Measurements from ENCODE around the gene NPC1L1.

NPC1L1 gene

DNA sequence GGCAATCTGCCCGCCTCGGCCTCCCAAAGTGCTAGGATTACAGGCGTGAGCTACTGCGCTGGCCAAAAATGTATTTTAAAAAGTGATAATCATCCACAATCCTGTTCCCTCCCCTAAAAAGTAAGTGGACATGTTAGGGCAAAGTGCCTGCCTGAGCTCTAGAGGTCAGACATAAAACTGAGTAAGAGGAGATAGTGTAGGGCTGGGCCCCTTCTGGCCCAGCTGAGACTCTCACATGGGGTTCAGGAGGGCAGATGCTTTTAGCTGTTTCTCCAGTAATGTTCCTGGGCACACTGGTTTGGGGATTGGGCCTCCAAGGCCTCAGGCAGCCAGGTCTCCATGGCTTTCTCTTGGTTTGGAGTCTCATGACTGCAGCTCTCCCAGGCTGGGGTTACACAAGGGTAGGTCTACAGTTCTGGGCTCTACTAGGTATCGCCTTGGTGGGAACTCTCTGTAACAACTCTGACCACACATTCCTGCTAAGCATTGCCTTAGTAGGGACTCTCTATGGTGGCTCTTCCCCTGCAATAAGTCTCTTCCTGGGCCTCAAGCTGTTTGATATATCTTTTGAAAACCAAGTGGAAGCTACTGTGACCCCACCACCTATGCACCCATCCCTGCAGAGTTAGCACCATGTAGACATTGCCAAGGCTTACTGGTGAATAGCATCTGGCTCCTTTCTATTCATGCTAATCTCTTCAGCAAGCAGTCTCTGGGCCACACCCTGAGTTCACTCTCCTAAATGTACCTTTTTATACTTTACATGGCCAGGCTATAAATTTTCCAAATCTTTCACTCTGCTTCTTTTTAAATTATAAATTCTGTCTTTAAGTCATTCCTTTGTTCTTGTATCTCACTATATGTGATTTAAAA, 43.7 kb downstream of the NPC1L1 start:
- no peak for DNase-seq

DNA sequence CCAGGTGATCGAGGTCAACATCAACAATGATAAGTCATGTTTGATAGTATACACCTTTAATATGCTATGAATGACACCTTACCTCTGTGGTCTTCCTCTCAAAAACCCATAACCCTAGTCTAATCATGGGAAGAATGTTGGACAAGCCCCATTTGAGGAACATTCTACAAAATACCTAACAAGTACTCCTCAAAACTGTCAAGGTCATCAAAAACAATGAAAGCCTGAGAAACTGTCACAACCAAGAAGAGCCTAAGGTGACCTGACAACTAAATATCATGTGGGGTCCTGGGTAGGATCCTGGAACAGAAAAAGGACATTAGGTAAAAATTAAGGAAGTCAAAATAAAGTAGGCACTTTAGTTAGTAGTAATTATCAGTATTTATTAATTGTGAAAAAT, 44.7 kb downstream of the NPC1L1 start:
- DNase-seq = no peak

DNA sequence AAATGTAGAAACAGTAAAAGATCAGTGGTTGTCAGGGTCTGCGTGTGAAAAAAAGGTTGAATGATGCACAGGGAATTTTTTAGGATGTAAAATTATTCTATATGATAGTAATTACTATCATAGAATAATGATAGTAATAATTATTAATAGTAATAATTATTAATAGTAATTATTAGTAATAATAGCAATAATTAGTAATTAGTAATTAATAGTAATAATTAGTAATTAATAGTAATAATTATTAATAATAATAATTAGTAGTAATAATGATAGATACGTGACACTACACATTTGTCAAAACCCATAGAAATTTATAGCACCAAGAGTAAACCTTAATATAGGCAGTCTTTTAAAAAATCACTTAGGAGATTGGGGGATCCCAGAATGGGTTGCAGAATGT, 46.2 kb downstream of the NPC1L1 start:
- DNase-seq = no peak

DNA sequence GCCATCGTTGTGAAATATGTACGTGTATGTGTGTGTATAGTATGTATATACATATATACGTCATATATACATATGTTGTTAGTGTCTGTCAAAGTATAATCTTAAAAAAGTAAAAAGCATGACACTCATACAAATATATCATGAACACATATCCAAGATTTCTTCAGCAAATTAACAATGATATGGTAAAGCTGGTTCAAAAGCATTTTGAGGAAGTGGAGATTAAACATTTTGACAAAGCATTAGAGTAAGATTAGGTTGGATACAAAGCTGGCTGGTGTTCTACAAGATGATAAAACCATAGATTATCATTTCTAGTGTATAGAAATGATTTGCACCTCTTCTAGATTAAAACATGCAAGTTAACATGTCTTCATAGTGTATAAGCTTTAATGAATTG, 49.9 kb downstream of the NPC1L1 start:
- DNase-seq = no peak

DNA sequence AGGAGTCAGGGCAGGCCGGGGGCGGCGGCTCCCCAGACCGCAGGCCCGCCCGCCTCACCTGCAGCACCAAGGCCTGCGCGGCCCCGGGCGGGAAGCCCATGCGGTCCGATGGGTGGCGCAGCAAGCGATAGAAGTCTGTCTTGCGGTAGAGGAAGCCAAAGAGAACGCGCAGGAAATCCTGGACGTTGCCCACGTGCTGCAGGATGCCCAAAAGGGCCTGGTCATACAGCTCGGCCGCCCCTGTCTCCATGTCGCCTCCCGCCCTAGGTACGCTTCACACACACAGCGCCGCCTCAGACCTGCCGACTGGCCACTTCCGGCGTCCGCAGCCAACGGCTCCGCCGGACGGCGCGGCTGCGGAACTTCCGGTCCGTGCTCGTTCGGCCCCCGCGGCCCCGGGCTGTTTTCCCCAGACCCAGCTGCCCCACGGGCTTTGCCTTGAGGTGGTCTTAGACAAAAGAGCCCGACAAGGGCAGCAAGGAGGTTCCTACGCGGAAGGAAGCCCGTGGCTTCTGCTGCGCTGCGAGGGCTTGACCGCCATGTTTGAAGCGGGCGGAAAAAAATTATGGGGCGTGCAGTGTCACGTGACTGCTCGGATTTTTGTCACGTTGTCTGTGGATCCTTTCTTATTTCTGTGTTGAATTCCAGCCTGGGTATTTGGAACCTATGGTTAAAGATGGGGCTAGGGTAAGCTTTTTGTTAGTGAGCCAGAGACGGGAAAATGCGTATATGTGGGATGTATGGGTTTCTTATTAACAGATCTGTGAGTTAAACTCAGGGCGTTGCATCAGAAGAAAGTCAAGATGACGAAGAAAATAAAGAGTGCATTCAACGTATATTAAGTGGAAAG, 50.6 kb downstream of the NPC1L1 start, which contains the start of gene NUDCD3:
NUDCD3 (minus strand) TSS at position 308 of the 850 bp plus-strand sequence; CDS start at position 250, 58 bp downstream.
- DNase-seq = peak; percentile 83

DNA sequence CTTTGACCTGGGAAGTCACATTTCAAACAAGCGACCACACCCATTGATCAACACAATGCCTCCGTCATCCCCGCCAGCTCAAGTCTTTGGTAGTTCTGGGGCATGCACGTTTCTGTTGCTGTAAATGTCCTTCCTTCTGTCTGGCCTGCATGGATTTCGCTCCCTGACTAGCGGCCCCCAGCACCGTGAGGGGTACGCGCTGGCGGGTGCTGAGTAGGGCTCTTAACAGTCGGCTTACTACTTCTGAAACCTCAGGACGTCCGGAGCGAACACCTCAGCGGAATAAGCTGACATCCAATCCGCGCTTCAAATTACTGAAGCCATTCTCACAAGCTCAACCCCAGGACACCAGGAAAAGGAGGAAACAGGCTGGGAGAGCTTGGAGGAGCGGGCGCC, 51.2 kb downstream of the NPC1L1 start:
- no peak for DNase-seq

DNA sequence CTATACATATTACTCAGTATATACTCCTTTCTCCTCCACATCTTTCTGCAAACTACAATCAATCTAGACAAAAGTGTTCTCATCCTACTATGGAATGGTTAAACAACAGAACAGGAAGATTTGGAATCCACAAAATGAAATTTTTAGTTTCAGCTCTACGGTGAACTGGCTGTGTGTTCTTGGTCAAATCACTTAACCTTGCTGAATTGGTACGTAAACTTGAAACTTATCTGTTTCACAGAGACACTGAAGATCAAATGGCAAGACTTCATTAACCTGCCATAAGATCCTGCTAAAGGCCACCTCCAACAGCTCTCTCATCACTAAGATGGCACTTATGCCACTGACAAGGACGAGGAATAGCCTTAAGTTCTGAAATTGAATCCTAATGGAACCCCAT, 52.2 kb downstream of the NPC1L1 start:
- DNase-seq = no peak

DNA sequence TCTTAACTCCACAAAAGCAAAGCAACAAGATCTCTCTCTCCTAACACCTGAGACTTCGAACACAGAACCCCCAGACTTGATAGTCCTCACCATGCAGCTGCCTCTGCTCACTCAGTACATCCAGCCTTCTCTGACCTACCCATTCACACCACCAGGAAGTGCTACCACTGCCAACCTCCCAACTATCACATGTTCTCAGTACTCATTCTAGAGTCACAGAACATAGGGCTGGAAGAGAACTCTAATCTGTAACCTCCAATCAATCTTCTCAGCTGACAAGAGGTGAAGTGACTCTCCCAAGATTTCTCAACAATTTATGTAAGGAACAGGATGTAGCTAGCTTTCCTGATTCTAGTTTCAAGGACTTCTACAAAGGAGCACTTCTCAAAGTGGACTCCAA, 54.4 kb downstream of the NPC1L1 start:
- DNase-seq = no peak

DNA sequence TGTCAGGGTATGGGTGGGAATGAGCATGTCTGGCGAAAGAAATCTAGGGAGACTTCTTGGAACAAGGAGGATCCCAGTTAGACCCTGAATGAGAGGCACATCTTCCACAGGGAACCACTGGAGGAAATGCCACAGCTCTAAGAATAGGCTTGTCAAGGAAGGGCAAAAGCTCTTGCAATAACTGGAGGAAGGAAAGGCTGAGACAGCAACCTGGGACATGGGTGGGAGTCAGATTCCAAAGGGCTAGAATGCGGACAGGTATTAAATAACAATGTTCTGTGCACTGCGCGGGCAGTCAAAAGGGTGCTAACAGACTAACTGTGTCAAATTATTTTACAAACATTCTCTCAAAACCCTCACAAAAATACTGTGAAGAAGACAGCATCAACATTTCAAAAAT, 55.1 kb downstream of the NPC1L1 start:
- no peak for DNase-seq

DNA sequence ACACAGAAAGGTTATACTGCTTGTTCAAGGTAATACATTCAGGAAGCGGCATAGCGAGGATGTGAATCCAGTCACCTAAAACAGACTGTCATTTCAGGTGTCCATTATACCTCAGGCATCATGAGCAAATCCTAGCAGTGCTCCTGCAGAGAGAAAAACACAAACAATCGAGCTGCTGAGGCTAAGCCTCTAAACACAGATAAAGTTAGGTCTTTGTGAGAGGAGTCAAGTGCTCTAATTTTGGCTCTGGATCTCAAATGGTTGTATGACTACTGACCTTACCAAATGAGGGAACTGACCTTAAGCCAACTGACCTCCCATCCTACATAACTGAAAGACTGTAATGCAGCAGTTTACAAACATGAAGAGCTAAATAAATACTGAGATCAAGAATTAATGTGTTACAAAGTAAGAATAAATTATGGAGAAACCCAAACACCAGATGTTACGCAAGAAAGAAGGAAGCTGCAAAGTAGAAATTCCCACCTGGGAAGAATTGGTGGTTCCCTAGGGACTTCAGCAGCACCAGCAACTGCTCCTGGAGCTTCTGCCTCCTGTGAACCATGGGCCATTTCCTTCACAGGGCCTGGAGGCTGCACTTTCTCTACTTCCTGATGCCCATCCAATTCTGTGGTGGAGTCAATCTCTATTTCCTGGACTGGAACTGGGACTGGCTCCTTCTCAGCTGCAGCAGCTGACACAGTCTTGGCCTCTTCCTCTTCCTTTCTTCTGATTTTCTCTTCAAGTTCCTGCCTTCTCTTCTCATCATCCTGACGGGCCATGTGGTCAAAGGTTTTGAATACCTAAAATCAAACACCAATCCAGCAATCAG, 56.4 kb downstream of the NPC1L1 start:
- DNase-seq = no peak

DNA sequence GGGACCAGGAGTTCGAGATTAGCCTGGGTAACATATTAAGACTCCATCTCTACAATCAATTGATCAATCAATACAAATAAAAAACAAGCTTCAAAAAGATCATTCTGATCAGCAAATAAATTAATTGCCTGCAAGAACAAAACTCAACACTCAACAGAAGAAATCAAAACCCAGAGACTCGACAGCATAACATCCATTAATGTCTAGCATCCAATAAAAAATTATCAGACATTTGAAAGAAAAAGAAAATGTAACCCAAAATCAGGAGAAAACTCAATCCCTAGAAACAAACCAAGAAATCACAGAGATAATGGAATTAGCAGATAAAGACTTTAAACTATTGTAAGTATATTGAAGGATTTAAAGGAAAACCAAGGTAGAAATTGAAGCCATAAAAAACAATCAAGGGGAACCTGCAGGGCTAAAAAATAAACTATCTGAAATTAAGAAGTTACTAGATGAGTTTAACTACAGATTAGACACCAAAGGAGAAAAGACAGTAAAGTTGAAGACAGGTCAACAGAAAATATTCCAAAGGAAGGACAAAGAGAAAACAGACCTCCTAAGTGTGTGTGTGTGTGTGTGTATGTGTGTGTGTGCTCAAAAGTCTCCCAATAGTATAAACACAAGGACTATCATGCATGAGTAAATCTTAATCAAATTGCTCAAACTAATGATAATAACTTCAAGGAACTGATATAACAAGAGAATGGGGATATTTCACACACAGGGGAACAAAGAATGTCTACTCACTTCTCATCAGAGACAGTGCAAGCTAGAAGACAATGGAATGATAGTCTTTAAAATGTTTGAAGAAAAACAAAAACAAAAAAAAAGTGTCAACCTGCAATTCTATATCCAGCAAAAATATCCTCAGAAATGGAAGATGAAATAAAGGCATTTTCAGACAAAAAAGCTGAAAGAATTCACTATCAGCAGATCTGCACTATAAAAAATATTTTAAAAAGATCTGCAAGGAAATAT, 58.3 kb downstream of the NPC1L1 start:
- no peak for DNase-seq

DNA sequence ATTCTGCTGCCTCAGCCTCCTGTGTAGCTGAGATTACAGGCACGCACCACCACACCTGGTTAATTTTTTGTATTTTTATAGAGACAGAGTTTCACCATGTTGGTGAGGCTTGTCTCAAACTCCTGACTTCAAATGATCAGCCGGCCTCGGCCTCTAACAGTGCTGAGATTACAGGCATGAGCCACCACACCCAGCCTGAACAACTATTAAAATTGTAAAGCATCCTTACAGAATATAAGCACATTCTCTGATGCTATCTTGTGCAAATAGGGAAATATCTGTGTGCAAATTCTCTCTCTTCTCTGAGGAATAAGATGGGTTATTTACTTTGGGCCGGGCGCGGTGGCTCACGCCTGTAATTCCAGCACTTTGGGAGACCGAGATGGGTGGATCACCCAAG, 63.2 kb downstream of the NPC1L1 start:
- no peak for DNase-seq

DNA sequence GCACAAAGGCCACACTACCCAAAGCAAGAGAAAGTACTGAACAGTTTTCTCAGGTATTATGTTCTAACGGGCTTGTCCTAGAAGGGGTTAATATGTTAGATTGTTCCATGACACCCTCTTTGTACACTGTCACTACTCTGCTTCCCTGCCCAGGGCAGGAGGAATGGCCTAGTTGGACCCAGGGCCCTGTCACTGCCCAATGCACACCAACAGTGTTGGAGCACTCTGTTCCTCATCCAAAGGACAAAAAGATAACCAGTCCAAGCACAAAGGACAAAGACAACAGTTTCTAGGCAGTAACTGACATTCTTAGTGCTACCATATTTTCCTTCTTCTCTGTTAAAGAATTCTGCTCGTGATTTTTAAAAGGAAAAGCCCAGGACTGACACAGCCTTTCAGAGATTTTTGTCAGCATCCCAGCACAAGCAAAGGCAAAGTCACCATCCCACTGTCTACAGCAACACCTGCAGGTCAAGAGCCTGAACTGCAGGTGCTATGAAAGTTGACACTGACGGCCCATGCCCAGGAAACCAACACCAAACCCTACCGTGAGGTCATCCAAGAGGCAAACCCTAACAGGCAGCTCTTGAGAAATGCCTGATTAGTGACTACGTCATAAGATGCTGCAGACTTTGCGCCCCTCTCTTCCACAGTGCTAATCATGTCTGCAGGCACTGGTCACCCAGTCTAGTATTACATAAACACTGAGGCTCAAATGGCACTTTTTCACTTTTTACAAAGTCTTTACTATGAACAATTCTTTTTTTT, 63.9 kb downstream of the NPC1L1 start:
- peak; percentile 80 for DNase-seq

DNA sequence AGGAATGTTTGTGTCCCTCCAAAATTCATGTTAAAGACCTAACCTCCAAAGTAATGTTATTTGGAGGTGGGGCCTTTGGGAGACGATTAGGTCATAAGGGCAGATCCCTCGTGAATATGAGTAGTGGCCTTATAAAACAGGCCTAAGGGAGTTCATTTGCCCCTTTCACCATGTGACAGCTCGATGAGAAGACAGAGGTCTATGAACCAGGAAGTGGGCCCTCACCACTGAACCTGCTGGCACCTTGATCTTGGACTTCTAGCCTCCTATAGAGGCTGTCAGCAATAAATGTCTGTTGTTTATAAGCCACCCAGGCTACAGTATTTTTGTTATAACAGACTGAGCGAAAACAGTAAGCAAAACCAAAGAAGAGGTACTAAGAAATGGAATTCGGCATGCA, 64.8 kb downstream of the NPC1L1 start:
- no peak for DNase-seq

DNA sequence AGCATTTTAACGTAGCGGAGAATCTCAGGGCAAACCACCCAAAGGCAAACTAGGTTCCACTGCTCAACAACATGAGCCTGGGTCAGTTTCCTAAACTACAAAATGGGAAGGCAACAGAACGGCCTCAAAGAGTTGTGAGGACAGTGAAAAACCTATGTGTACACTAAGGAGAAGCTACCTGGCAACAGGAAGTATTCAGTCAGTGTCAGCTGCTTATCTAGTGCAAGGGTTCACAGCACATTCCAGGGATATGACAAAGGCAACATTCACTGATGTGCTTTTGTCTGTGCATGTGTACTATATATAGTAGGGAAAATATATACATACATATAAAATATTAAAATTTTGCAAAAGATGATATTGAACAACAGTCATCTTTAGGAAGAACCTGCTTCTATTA, 67.8 kb downstream of the NPC1L1 start:
- peak; percentile 47 for DNase-seq

DNA sequence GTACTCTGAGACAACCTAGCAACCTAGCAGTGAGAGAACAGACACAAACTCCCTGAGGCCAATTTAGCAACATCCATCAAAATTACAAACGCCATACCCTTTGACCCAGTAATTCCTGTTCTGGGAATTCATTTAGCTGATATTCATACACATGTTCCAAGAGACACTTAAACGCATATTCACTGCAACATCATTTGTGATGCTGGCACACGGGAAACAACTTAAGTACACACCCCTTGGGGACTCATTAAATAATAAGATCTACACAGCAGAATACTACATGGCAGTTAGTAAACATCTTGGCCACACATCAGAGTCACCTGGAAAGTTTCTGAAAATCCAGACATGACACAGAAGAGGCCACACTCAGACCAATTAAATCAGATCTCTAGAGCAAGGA, 68.3 kb downstream of the NPC1L1 start:
- DNase-seq = peak; percentile 12

DNA sequence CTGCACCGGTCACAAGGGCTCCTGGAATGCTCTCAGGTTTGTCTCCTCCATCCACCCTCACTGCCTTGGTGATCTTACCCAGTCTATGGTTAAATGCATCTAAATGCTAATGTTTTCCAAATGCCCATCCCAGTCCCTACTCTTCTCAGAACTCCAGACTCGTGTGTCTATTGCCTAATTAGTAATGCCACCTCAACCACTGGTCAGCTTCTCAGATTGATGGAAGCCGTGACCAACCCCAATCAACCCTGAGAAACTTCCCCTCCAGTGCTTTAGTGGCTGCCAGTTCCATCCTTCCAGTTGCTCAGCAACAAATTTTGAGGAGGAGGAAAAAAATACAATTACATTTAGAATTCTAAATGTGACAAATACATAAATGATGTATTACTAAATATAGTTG, 69.3 kb downstream of the NPC1L1 start:
- DNase-seq = peak; percentile 66

DNA sequence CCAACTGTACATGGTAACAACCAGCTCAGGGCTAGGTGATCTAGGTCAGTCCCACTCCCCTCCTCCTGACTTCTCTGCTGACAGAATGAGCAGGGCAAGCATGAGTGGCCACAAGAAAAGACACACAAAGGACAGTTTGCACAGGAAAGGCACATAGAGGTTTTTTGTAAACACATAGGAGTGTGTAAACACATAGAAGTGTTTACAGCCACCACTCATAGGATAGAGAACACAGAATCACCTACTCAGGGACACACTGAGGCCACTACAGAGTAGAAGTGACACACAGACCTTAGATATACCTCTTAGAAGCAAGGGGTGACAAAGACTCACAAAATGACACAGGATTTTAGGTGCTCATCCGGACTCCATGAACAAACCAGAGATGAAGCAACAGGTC, 69.7 kb downstream of the NPC1L1 start:
- peak; percentile 93 for DNase-seq

DNA sequence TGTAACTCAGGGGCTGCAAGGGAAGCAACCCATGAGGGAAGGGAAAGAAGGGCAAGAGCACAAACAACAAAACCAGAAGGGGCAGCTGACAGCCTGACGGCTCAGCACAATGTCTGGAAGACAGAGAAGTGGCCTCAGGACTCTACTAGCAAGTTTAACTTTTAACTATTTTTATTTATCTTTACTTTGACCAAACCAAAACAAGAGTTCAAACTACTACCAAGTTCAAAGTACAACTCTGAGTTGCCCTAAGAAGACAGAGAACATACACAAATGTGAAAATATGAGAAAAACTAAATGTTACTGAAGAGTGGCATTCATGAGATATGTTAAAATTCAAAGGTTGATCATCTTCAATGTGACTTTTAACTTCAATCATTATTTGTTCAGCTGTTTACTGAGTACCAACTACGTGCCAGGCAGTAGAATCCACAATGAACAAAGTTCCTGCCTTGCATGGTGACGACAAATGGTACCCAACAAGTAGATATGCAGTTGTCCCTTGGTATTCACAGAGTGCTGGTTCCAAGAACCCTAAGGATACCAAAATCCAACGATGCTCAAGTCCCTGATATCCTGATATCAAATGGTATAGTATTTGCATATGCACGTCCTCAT, 70.4 kb downstream of the NPC1L1 start:
- DNase-seq = no peak

DNA sequence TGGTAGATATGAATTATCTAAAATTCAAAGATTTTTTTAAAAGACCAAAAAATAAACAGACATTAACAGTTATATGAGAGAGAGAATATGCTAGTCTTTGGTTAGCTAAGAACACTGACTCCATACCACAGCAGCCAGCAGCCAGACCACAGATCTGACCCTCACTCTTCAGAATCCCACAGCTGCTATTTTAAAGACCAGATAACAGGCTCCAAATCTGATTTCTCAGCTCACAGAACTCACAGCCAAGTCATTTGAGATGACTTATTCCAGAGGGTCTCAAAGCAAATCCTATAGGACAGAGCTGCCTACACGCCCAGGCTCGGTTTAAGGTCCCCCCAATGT, 71.0 kb downstream of the NPC1L1 start:
- DNase-seq = no peak
